PC-9 (cell line): Measurements from ENCODE around the gene FAM217A. TPM values are rescaled to one million over a fixed set of nuclear protein-coding genes. Genes with fewer than 3 reads are reported as not detected.
"Not testable (repeated sequence)": the region's sequence is repeated elsewhere in the genome, so short reads cannot be mapped to it uniquely, and the experiment has no call there.

Experiments used
- BruUV-seq: library from RNA; stranded (reverse); fragments of 400-500 nt; replicated peaks from 2 replicates; lab custom pipeline; 2021; lab: Mats Ljungman, UMichigan
- CTCF ChIA-PET: fragments of 300-600 bp; sonication (Branson Sonifier 250); formaldehyde crosslinking; loops from one replicate; lab custom pipeline; 2022; ENCODE audit warnings: antibody characterized with exemption; lab: Charles Lee
- POLR2A ChIA-PET: fragments of 300-600 bp; sonication (Branson Sonifier 250); formaldehyde crosslinking; loops from one replicate; lab custom pipeline; 2022; ENCODE audit warnings: antibody characterized with exemption; ENCODE audit not compliant: unreplicated experiment; lab: Charles Lee
- DNase-seq, 2 experiments: peaks; one replicate each; pipeline versions ENCODE4 v3.0.0 to v3.0.0-alpha.2; 2015 to 2022; ENCODE audit warnings: mixed read lengths in 1 of 2
- H2AFZ ChIP-seq: fragments of 200-600 bp; sonication (generic); 2 replicates; pipeline ENCODE4 v1.8.1; 2017; ENCODE audit warnings: antibody characterized with exemption
- H3F3A ChIP-seq: fragments of 200-600 bp; sonication (generic); 2 replicates; pipeline ENCODE4 v1.8.1; 2017; ENCODE audit warnings: antibody characterized with exemption, mild to moderate bottlenecking, low read depth; ENCODE audit not compliant: insufficient read depth
- H3K27ac ChIP-seq: fragments of 200-600 bp; sonication (generic); 2 replicates; pipeline ENCODE4 v1.6.1; 2016; ENCODE audit warnings: mixed run types
- H3K27me3 ChIP-seq: fragments of 200-600 bp; sonication (generic); 2 replicates; pipeline ENCODE4 v1.6.1; 2016; ENCODE audit warnings: low read depth, mixed run types; ENCODE audit not compliant: insufficient read depth
- H3K36me3 ChIP-seq: fragments of 200-600 bp; sonication (generic); 2 replicates; pipeline ENCODE4 v1.6.1; 2016; ENCODE audit warnings: low read depth, mixed run types
- H3K4me1 ChIP-seq: fragments of 200-600 bp; sonication (generic); replicated peaks from 2 replicates; pipeline ENCODE4 v1.6.1; 2016; ENCODE audit warnings: mixed run types; ENCODE audit not compliant: insufficient read depth
- H3K4me2 ChIP-seq: fragments of 200-600 bp; sonication (generic); 2 replicates; pipeline ENCODE4 v1.6.1; 2017; ENCODE audit warnings: mixed run types
- H3K4me3 ChIP-seq: fragments of 200-600 bp; sonication (generic); 2 replicates; pipeline ENCODE4 v1.6.1; 2016; ENCODE audit warnings: mixed run types
- H3K79me2 ChIP-seq: fragments of 200-600 bp; sonication (generic); 2 replicates; pipeline ENCODE4 v1.6.1; 2017; ENCODE audit warnings: low read depth, mixed run types
- H3K9me2 ChIP-seq: fragments of 200-600 bp; sonication (generic); 2 replicates; pipeline ENCODE4 v1.8.1; 2017; ENCODE audit warnings: mild to moderate bottlenecking; ENCODE audit not compliant: insufficient read depth
- H3K9me3 ChIP-seq: fragments of 200-600 bp; sonication (generic); 2 replicates; pipeline ENCODE4 v1.8.1; 2016; ENCODE audit warnings: low read depth; ENCODE audit not compliant: insufficient read depth
- H4K20me1 ChIP-seq: fragments of 200-600 bp; sonication (generic); 2 replicates; pipeline ENCODE4 v1.8.1; 2017; ENCODE audit not compliant: insufficient read depth
- EZH2 ChIP-seq: fragments of 200-600 bp; sonication (generic); IDR thresholded peaks from 2 replicates; pipeline ENCODE4 v1.8.0; 2017; ENCODE audit warnings: antibody characterized with exemption, low read depth
- intact Hi-C: fragments of 100-400 bp; cut with micrococcal nuclease; formaldehyde crosslinking; loops from one replicate; pipeline ENCODE4 v1.10.0; 2022; ENCODE audit not compliant: unreplicated experiment
- total RNA-seq: library from RNA; stranded (reverse); gene quantifications from 2 replicates; pipeline ENCODE4 v1.2.3, GENCODE V29; 2021
- TF ChIP-seq, protein P1 (sequence below): fragments of 200-600 bp; sonication (generic); conservative IDR thresholded peaks from 2 replicates; pipeline ENCODE4 v1.6.1; 2017; ENCODE audit warnings: mixed run types, antibody characterized with exemption, mild to moderate bottlenecking, moderate library complexity

Gene FAM217A
- total RNA-seq, 1 experiment from 2014 or later, result not detected

GRCh38 chr6:4100655-4101054 is 21.7 kb upstream of the FAM217A start:
- 0 out of 2 replicates have a peak, but pooled peaks cover 6% of the 10 kb centered on the region for H3K4me1 ChIP-seq
- no peaks in the 10 kb centered on the region for H3F3A ChIP-seq
- no peaks in the 10 kb centered on the region for H3K27me3 ChIP-seq
- intact Hi-C loops, result no loop called here
- H2AFZ ChIP-seq, result no peak overlapping the region
- H3K4me2 ChIP-seq, result no peak overlapping the region
- ChIA-PET POLR2A (no interaction called here), CTCF (no interaction called here)
- H3K79me2 ChIP-seq, result no peaks in the 10 kb centered on the region
- DNase-seq, result no peak
- H3K9me2 ChIP-seq, result no peaks in the 10 kb centered on the region
- TF ChIP-seq, protein P1, sequence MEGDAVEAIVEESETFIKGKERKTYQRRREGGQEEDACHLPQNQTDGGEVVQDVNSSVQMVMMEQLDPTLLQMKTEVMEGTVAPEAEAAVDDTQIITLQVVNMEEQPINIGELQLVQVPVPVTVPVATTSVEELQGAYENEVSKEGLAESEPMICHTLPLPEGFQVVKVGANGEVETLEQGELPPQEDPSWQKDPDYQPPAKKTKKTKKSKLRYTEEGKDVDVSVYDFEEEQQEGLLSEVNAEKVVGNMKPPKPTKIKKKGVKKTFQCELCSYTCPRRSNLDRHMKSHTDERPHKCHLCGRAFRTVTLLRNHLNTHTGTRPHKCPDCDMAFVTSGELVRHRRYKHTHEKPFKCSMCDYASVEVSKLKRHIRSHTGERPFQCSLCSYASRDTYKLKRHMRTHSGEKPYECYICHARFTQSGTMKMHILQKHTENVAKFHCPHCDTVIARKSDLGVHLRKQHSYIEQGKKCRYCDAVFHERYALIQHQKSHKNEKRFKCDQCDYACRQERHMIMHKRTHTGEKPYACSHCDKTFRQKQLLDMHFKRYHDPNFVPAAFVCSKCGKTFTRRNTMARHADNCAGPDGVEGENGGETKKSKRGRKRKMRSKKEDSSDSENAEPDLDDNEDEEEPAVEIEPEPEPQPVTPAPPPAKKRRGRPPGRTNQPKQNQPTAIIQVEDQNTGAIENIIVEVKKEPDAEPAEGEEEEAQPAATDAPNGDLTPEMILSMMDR, result no peak
- no peak for TF ChIP-seq EZH2
- no TSS peak for BruUV-seq
- H4K20me1 ChIP-seq, result no peaks in the 10 kb centered on the region
- H3K36me3 ChIP-seq, result no peaks in the 10 kb centered on the region
- no peak overlapping the region for H3K27ac ChIP-seq
- H3K4me3 ChIP-seq, result no peak overlapping the region
- H3K9me3 ChIP-seq, result no peaks in the 10 kb centered on the region

DNA sequence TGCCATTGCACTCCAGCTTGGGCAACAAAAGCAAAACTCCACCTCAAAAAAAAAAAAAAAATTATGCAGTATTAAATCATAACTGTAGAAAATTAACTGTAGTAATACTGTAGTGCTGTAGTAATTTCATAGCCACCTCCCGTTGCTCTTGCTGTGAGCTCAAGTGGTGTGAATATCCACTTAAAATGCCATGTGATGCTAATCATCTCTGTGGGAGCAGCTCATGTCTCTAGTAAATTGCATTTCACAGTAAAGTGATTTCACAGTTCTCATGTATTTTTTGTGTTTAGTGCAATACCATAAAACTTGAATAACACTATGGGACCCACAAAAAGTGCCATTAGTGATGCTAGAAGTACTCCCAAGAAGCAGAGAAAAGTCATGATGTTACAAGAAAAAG is 14.4 kb upstream of the FAM217A start:
- DNase-seq, result no peak
- TF ChIP-seq, protein P1, result no peak
- no peak for TF ChIP-seq EZH2
- Histone ChIP-seq H3K4me2 (no peak overlapping the region), H3K9me2 (no peaks in the 10 kb centered on the region), H2AFZ (no peak overlapping the region), H3K79me2 (no peaks in the 10 kb centered on the region), H3K36me3 (no peaks in the 10 kb centered on the region), H3K4me3 (no peak overlapping the region), H3K4me1 (no peaks in the 10 kb centered on the region), H3K27ac (no peak overlapping the region), H4K20me1 (no peaks in the 10 kb centered on the region), H3K27me3 (no peaks in the 10 kb centered on the region), H3F3A (no peaks in the 10 kb centered on the region), H3K9me3 (no peaks in the 10 kb centered on the region)
- ChIA-PET CTCF (no interaction called here), POLR2A (no interaction called here)
- intact Hi-C loops, result no loop called here
- no TSS peak for BruUV-seq

DNA sequence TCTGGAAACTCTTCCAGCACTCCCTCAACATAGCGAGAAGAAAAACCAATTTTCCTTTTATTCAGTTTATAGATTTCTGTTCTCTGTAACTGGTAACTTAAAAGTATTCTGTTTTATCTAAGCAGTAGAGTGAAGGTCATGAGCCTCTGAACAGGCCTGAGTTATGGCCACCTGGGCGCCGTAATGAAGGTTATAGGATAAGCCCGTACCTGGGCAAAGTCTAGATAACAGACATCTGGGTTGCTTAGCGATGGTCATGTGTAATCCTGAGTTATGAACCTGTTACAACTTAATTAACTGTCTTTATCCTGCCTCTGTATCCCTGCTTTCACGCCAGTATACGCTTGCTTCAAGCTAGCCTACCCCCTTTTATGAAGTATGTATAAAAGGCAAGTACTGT is 13.0 kb upstream of the FAM217A start:
- Histone ChIP-seq H3K4me3 (no peak overlapping the region), H3F3A (no peaks in the 10 kb centered on the region), H3K9me3 (no peaks in the 10 kb centered on the region), H3K36me3 (no peaks in the 10 kb centered on the region), H4K20me1 (no peaks in the 10 kb centered on the region), H3K4me2 (no peak overlapping the region), H3K27me3 (no peaks in the 10 kb centered on the region), H3K4me1 (no peaks in the 10 kb centered on the region), H3K9me2 (no peaks in the 10 kb centered on the region), H2AFZ (no peak overlapping the region), H3K27ac (no peak overlapping the region), H3K79me2 (no peaks in the 10 kb centered on the region)
- no TSS peak for BruUV-seq
- no peak for TF ChIP-seq EZH2
- TF ChIP-seq, protein P1, result no peak
- POLR2A ChIA-PET, result no interaction called here
- intact Hi-C loops, result no loop called here
- CTCF ChIA-PET, result no interaction called here
- DNase-seq, result no peak

- H3K4me3 ChIP-seq, H3K9me2 ChIP-seq, H4K20me1 ChIP-seq, H3K27me3 ChIP-seq, H2AFZ ChIP-seq, H3F3A ChIP-seq, CTCF ChIA-PET, H3K4me1 ChIP-seq, H3K79me2 ChIP-seq, BruUV-seq, H3K27ac ChIP-seq, intact Hi-C loops, H3K9me3 ChIP-seq, H3K4me2 ChIP-seq, POLR2A ChIA-PET, DNase-seq, H3K36me3 ChIP-seq: not testable (repeated sequence)
Observed at GRCh38 chr6:4090043-4090442, 11.1 kb upstream of the FAM217A start.
